Stimulated activated CD4-positive, alpha-beta T cell treated with anti-CD3 and anti-CD28 coated beads, Interleukin-15, amount 100 ng/mL, for 48 hours (primary cell): Measurements from ENCODE around the gene TXNRD1.
"Not testable (repeated sequence)": the region's sequence is repeated elsewhere in the genome, so short reads cannot be mapped to it uniquely, and the experiment has no call there.

Experiments used
- DNase-seq, 2 donors: peaks; one replicate each; pipeline ENCODE4 v3.0.0-alpha.2; 2020; ENCODE audit warnings: low read depth in 2 of 2

Gene TXNRD1

GRCh38 chr12:104323899-104324298, 108.3 kb downstream of the TXNRD1 start:
- no peak for DNase-seq

- not testable (repeated sequence) for DNase-seq
Observed at GRCh38 chr12:104328278-104328677, 112.7 kb downstream of the TXNRD1 start.

- DNase-seq = no peak
Observed at GRCh38 chr12:104328790-104329189, 113.2 kb downstream of the TXNRD1 start.

GRCh38 chr12:104329707-104330532, 114.3 kb downstream of the TXNRD1 start:
- DNase-seq = no peak

- DNase-seq = no peak
Observed at GRCh38 chr12:104331376-104331775, 115.8 kb downstream of the TXNRD1 start.

- DNase-seq = not testable (repeated sequence)
Observed at GRCh38 chr12:104332273-104332672, 116.7 kb downstream of the TXNRD1 start.

- no peak for DNase-seq
Observed at GRCh38 chr12:104333692-104334255, 118.2 kb downstream of the TXNRD1 start.

GRCh38 chr12:104334581-104334980, 119.0 kb downstream of the TXNRD1 start:
- DNase-seq = no peak

- no peak for DNase-seq
Observed at GRCh38 chr12:104336115-104336514, 120.5 kb downstream of the TXNRD1 start.

GRCh38 chr12:104337030-104337558, 121.5 kb downstream of the TXNRD1 start:
- no peak for DNase-seq

- no peak for DNase-seq
Observed at GRCh38 chr12:104339663-104340062, 124.1 kb downstream of the TXNRD1 start.

GRCh38 chr12:104340177-104340576, 124.6 kb downstream of the TXNRD1 start:
- no peak for DNase-seq

- no peak for DNase-seq
Observed at GRCh38 chr12:104340925-104341611, 125.5 kb downstream of the TXNRD1 start.

GRCh38 chr12:104342147-104342546, 126.6 kb downstream of the TXNRD1 start:
- DNase-seq = no peak

GRCh38 chr12:104342635-104343249, 127.2 kb downstream of the TXNRD1 start:
- no peak for DNase-seq

- no peak for DNase-seq
Observed at GRCh38 chr12:104344682-104345081, 129.1 kb downstream of the TXNRD1 start.

GRCh38 chr12:104345234-104346066, 129.9 kb downstream of the TXNRD1 start:
- no peak for DNase-seq

GRCh38 chr12:104347374-104348075, 131.9 kb downstream of the TXNRD1 start:
- DNase-seq = no peak

GRCh38 chr12:104348283-104348993, 132.9 kb downstream of the TXNRD1 start:
- no peak for DNase-seq

GRCh38 chr12:104348994-104349494, 133.5 kb downstream of the TXNRD1 start:
- DNase-seq = no peak
